Activated T-cell treated with anti-CD3 and anti-CD28 coated beads for 48 hours (primary cell): ENCODE measurements around the gene KRTAP4-3.
"Not testable (repeated sequence)": the region's sequence is repeated elsewhere in the genome, so short reads cannot be mapped to it uniquely, and the experiment has no call there.

Experiments used
- DNase-seq: peaks from one replicate; pipeline ENCODE4 v3.0.0-alpha.2; 2020; ENCODE audit warnings: low read depth

KRTAP4-3 gene

GRCh38 chr17:41117846-41118386 is 50.1 kb downstream of the KRTAP4-3 start, which contains the start of gene KRTAP4-11:
Gene KRTAP4-11 (minus strand): TSS chr17:41118373. CDS start chr17:41118315, 58 bp downstream.
- DNase-seq: not testable (repeated sequence)
